HG03139 (cell line): ENCODE measurements around the gene KAT6B.
"Not testable (repeated sequence)": the region's sequence is repeated elsewhere in the genome, so short reads cannot be mapped to it uniquely, and the experiment has no call there.

Source experiments
- ATAC-seq: cut with Tn5 transposase; IDR thresholded peaks from one replicate; pipeline ENCODE4 v1.9.1; 2021; ENCODE audit not compliant: unreplicated experiment

The KAT6B gene

DNA sequence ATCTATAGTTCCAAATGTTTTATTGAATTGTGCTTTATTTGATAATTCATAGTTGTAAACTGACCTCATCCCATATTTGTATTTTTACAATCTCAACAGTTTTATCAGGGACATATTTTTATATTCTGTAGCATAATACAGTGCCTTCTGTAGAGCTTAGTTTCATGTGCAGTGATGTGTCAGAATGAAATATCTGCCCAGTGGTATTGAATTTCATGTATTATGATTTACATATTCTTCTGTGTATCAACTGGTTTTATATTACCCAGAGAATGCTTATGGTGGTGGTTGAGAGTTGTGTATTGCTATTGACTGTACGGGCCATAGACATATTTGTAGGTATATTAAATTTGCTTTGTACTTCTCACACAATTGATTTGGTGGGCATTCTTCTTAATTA lies 89.9 kb downstream of the KAT6B start:
- no peak for ATAC-seq

DNA sequence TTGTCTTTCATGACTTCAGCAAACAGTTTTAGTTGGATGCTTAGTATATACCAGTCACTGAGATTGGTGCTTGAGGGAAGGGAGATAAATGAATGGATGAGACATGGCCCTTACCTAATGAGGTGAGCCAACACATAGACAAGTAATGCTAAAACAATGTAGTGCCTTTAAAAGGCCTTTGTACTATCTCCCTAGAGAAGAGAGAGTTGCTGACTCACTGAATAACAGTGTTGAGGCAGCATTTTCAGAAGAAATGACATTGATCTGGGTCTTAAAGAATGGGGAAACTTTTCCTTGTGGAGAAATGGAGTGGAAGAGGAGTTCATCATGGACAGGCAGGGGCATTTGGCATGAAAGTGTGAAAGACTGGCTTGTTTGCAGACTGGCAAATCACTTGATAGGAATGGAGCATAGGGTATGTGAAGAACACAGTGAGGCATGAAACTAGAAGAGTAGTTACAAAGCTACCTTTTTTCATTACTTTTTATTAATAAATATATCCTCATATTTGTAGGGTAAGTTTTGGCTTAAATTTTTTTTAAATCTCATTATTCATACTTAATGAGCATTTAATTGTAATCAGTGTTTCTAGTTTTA lies 91.2 kb downstream of the KAT6B start:
- ATAC-seq, result no peak

DNA sequence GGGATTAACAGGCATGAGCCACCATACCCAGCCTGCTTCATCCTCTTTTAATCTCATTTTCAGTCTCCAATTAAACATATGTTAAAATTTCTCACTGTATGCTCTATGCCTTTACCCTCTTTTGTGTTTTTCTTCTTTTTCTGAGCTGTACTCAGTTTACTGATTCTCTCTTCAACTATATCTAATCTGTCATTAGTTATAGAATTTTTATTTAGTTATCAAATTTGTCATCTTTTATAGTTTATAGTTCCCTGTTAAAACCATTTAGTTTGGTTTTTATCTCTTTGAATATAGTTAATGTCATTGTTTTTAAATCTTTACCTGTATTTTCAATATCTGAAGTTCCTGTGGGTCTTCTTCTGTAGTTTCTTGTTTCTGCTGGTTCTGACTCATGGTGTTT lies 93.3 kb downstream of the KAT6B start:
- no peak for ATAC-seq

- ATAC-seq, result not testable (repeated sequence)
Measured at GRCh38 chr10:74921070-74921469, 94.7 kb downstream of the KAT6B start.

DNA sequence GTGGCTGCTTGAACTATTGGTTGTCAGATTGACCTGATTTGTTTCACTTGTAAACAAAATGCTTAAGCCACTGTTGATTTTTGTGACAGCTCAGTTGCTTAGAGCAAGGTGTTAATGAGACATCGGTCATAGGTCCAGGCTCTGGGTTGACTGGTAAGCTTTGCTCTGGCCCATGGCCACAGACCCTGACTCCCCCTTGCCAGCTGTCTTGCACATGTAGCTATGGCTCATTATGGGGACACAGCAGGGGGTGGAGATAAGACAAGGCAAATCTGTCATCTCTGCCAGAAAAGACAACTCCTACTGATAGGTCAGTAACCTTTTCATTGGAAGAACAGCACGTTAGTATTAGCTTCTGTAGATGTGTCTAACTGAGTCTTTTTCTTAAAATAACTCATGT lies 95.3 kb downstream of the KAT6B start:
- ATAC-seq, result no peak

DNA sequence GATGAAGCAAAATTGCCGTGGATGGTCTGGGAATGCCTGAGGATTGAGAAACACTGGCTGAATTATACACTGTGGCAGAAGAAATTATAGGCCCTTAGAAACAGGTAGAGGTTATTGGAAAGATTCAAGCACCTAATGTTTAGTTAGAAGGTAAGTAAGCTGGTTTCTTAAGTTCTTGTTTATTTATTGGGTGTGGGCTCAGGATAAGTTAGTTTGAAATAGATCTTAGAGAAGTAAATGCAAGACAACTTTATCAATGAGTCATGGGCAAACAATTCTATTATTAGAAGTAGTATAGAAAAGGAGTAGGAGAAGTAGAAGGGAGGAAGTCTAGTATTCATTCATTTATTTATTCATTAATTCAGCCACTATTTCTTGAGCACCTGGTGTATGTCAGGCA lies 96.5 kb downstream of the KAT6B start:
- ATAC-seq, result no peak

GRCh38 chr10:74923556-74923955 lies 97.2 kb downstream of the KAT6B start:
- ATAC-seq, result no peak

- ATAC-seq, result no peak
Measured at GRCh38 chr10:74924251-74924963, 98.0 kb downstream of the KAT6B start.

DNA sequence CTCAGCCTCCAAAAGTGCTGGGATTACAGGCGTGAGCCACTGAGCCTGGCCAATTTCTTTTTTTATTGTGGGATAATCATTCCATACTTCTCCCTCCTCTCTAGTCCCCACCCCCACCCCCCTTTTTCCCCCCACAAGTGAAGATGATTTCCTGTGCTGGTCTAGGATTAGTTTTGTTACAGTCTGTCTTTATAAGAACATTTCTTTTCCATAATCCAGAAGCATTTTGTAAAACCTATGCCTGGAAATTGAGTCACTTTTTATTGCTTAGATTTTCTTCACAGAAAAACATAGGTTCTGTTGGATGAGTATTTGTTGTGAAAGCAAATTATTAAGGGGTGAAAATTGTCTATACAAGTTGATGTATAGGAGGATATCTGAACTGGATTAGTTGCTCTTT lies 98.9 kb downstream of the KAT6B start:
- no peak for ATAC-seq

GRCh38 chr10:74925708-74926107 lies 99.3 kb downstream of the KAT6B start:
- no peak for ATAC-seq

GRCh38 chr10:74926791-74927585 lies 100.6 kb downstream of the KAT6B start:
- no peak for ATAC-seq

DNA sequence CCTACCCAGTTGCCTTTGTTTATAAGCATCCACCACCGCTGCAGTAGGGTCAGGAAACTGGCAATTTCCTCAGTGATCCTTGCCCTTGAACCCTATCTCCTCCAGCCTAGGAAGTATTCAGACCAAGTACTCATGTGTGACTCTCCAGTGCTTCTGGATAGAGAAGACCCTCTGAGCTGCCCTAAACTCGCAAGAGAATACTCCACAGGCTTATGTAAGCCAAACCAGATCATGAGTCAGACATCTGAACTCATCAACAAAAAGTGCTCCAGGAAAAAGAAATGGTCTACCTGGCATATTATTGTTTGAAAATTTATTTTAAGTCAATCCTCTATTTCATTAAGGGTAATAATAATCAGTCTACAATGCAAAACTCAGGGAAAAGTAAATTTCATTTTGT lies 101.3 kb downstream of the KAT6B start:
- ATAC-seq, result no peak

DNA sequence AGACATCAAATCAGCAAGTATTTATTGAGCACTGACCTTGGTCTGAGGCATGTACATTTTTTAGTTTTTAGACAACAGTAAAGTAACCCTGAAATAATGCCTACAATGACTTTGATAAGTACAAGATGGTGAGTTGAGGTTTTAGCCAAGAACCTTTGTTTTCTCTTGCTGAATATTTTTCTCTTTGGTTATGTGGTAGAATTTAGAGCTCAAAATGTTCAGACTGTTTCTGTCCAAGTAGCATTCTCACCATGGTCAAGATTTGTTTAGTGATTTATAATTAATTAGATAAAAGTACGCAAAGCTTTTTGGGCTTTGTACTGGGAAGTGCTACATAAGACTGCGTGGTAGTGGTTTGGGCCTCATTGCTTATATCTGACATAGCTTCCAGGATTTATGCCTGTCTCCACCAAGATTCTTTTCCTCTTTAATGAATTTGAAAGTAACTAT lies 102.4 kb downstream of the KAT6B start:
- no peak for ATAC-seq

GRCh38 chr10:74929197-74929596 lies 102.8 kb downstream of the KAT6B start:
- ATAC-seq, result no peak

- ATAC-seq, result no peak
Measured at GRCh38 chr10:74930965-74931364, 104.6 kb downstream of the KAT6B start.

DNA sequence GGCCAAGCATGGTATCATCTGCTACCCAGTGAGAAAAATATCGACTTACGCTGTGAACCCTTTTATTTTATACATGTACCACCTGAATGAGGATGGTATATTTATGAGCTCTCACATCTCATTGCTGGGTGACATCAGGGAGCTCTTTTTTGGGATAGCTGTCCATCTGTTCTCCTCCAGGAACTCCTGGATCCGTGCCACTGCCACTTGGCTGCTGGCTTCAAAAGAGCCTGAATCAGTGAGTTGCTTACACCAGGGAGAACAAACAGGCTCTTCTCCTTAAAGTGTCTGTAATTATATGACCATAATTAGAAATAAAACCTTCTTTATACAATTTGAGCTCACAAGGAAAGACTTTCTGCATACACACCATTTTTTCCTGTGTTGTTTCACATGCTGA lies 106.2 kb downstream of the KAT6B start:
- ATAC-seq, result no peak

DNA sequence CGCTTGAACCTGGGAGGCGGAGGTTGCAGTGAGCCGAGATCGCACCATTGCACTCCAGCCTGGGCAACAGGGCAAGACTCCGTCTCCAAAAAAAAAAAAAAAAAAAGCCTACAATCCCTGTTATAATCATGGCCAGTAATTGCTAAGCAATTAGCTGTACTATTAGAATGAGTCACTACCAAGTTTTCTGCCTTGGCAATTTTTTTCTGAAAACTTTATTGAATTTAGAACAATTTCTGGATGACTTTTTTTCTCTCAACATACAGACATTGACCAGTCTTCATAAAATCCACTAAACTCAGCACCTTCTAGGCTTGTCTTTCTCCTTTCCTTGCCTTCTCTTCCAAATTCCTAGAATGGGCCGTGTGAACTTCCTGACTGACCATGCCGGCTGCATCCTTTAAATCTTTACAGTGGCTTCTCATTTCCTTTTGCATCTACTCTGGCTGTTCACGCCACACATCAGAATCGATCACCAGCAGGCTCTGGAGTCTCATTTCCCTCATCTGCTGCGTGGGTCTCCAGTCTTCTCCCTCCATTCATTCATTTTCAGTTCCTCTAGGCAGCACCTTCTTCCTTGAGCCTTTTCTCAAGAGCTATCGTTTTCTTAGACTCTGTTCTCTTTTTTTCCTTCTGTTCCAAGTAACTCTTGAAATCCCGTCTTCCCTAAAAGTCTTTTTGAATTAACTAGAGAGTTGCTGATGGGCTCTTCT lies 107.9 kb downstream of the KAT6B start:
- no peak for ATAC-seq

DNA sequence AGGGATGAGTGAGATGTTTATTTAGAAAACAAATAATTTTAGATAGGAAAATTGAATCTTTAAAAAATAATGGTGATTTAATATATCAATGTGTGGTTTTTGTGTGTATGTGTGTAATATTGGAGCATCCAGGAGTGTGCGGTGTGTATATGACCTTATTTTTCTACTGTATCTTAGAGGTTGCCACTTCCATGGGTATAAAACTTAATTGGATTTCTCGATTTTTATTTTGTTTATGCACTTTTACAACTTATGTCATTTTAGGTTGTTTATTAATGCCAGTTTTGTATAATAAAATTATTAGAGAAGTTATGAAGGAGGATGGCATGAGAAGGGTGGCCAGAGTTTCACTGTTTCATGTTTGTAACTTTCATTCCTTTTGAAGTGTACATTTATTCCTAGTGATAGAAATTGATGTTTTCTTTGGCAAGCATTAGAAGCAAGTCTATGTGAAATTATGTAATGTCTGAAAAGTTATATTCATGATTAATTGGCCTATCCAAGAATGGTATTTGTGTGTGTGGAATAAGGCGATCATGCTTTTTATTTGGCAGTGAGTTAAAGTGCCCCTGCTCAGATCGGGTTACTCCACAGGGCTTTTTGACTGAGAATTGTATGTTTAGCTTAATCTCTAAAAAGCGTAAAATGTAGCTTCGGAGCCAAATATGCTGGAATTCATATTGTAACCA lies 110.3 kb downstream of the KAT6B start:
- ATAC-seq, result no peak

DNA sequence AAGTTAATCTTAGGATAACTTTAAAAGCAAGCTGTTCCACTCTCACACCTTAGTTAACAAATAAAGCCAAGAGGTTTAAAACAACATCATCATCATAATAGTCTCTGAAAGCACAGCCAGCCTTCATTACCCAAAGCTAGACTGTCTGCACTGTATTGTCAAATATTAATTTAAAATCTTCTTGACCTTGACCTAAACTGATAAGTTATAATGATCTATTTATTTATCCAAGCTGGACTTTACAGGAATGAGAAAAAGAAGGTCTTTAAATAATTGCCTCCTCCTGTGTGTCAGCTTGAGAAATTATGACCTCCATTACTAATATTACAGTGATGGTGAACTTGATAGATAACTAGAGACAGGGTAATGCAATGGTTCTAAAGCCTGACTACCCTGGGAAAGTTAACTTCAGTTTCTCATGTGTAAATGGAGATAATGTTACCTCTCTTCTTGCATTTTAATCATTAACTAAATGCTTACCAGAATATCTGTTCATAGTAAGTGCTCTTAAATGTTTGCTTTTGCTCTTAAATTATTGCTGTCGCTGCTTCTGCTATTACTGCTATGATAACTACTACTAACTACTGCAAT lies 111.0 kb downstream of the KAT6B start:
- ATAC-seq, result no peak

DNA sequence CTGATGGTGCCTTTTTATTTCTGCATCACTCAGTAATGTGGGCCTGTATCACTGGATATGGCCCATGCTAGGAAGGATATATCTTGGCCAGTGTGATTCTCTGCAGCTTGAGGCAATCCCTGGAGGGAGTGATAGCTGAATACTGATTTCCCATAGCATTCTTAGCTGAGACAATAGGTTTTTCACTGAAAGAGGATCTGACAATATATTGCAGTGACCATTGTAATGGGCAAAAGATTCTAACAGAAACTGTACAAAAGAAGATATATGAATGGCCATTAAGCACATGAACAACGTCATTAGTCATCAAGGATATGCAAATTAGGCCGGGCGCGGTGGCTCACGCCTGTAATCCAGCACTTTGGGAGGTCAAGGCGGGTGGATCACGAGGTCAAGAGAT lies 117.8 kb downstream of the KAT6B start:
- ATAC-seq, result no peak
